Stimulated activated effector memory CD8-positive, alpha-beta T cell treated with anti-CD3 and anti-CD28 coated beads, Interleukin-12 subunit alpha, Interleukin-12 subunit beta, amount 100 ng/mL, for 72 hours (primary cell): ENCODE measurements around the gene OLFML2B.
"Not testable (repeated sequence)": the region's sequence is repeated elsewhere in the genome, so short reads cannot be mapped to it uniquely, and the experiment has no call there.

ENCODE experiments used
- ATAC-seq: fragments of 150-1000 bp; cut with Tn5 transposase; 2 replicates; pipeline ENCODE4 v1.10.0; 2021
- DNase-seq, 2 donors: peaks; one replicate each; pipeline ENCODE4 v3.0.0; 2021 to 2022; ENCODE audit warnings: low spot score in 2 of 2
- H3K27ac Mint-ChIP-seq: one replicate; pipeline ENCODE4 v1.8.0; 2022; ENCODE audit warnings: mild to moderate bottlenecking, mixed read lengths
- H3K36me3 Mint-ChIP-seq: one replicate; pipeline ENCODE4 v1.8.0; 2022; ENCODE audit warnings: mild to moderate bottlenecking, mixed read lengths
- H3K4me1 Mint-ChIP-seq: one replicate; pipeline ENCODE4 v1.8.0; 2022; ENCODE audit warnings: mixed read lengths
- H3K4me3 Mint-ChIP-seq: one replicate; pipeline ENCODE4 v1.8.0; 2022; ENCODE audit warnings: mild to moderate bottlenecking, mixed read lengths
- H3K9me3 Mint-ChIP-seq: one replicate; pipeline ENCODE4 v1.8.0; 2022; ENCODE audit warnings: mixed read lengths

The OLFML2B gene

DNA sequence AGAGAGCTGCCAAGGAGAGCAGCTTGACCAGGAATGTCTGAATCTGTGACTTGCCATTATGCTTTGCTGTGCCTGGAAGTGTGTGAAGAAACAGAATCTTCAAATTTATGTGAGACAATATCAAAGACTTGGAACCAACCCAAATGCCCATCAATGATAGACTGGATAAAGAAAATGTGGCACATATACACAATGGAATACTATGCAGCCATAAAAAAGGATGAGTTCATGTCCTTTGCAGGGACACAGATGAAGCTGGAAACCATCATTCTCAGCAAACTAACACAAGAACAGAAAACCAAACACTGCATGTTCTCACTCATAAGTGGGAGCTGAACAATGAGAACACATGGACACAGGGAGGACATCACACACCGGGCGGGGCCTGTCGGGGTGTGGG, 30.3 kb upstream of the OLFML2B start:
- not testable (repeated sequence) for H3K9me3 Mint-ChIP-seq, H3K36me3 Mint-ChIP-seq

DNA sequence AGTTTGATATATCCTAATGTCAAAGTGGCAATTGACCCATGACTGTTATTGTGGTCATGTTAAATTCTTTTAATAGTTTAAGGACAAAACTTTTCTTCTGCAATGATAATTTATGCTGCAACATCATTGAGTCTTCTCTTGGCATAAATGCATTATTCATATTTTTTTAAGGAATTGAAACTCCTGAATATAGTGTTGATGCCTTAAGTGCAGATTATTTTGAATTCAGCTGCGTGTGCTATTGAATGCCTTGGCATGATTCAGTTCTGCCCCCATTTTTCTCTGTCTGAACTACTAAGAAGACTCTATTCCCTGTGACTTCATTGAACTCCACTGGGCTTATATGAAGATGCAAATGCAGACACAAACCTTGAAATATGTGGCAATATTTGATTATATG, 23.3 kb upstream of the OLFML2B start:
- ATAC-seq (no peak), DNase-seq (no peak)
- H3K9me3 Mint-ChIP-seq, result no peaks in the 10 kb centered on the region
- H3K4me3 Mint-ChIP-seq, result no peak overlapping the region
- H3K4me1 Mint-ChIP-seq, result no peaks in the 10 kb centered on the region
- H3K27ac Mint-ChIP-seq, result no peak overlapping the region
- no peaks in the 10 kb centered on the region for H3K36me3 Mint-ChIP-seq

More for the DNA sequence above, 30.3 kb upstream of the OLFML2B start:
- H3K4me1 Mint-ChIP-seq, ATAC-seq, H3K27ac Mint-ChIP-seq, DNase-seq, H3K4me3 Mint-ChIP-seq: not testable (repeated sequence)

DNA sequence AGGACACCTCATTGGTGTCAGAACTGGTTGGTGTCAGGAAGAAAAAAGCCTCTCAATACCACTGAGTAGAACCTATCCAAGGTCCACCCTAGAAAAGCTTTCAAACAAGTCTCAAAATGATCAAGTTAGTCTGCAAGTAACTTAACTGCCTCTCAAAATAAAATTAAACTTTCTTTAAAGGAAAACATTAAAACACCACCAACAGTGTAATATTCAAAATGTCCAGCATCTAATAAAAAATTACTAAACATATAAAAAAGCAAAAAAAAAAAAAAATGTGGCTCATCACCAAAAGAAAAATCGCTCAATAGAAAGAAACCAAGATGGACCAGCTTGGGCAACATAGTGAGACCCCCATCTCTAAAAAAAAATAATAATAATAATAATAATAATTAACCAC, 18.7 kb upstream of the OLFML2B start:
- no peaks in the 10 kb centered on the region for H3K4me1 Mint-ChIP-seq
- H3K36me3 Mint-ChIP-seq, result no peaks in the 10 kb centered on the region
- ATAC-seq (no peak), DNase-seq (no peak)
- no peak overlapping the region for H3K27ac Mint-ChIP-seq
- no peaks in the 10 kb centered on the region for H3K9me3 Mint-ChIP-seq
- H3K4me3 Mint-ChIP-seq, result no peak overlapping the region

DNA sequence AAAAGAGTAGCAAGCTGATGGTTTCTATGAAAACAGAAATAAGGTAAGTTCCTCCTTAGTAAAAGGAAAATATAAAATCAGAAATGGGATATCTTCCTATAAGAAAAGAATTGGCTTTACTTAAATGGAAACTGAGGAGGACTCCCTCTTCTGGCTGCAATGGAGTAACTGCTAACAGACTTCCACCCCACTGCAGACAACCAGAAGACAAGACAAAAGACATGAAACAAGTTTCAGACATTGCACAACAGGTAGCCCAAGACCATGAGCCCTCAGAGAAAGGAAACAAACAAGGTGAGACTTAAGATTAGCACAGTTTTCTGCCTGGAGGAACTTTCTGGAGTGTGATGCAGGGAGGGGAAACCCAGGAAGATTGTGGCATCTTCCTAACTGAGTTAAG, 17.0 kb upstream of the OLFML2B start:
- Mint-ChIP-seq H3K27ac (no peak overlapping the region), H3K4me1 (no peaks in the 10 kb centered on the region), H3K4me3 (no peak overlapping the region), H3K9me3 (no peaks in the 10 kb centered on the region), H3K36me3 (no peaks in the 10 kb centered on the region)
- DNase-seq (no peak), ATAC-seq (no peak)

DNA sequence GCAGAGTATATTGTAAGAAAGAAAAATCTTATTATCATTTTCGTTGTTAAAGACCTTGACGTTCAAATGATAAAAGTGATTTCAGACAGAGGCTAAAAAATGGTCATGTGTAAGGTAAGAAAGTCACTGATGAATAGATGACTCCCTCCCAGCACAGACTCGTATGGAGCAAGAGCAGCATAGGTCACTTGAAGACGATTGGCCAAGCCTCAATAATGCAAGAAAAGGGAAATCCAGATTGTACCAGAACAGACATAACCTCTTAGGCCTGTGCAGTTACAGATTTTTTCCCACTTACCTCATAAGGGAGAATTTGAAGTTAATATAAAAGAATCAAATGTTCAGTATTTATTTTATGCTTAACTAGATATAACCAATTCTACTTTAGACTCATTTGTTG, 16.3 kb upstream of the OLFML2B start:
- no peaks in the 10 kb centered on the region for H3K36me3 Mint-ChIP-seq
- no peaks in the 10 kb centered on the region for H3K4me1 Mint-ChIP-seq

DNA sequence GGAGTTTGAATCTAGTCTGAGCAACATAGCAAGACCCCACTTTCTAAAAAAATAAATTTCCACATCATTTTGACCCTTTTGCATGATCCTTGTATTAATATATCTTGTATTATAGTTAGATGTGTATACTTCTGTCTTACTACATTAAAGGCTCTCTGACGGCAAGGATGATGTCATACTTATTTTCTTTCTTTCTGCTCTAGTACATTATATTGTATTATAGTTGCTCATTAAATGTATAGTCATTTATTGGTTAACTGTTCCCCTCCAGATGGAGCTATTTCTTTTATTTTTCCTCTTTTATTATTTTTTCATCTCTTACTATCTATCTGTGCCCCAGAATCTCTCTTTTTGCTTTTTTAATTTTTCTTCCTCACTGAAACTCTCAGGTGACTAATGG, 15.0 kb upstream of the OLFML2B start:
- DNase-seq, result no peak
- no peak for ATAC-seq
- Mint-ChIP-seq H3K4me1 (no peaks in the 10 kb centered on the region), H3K9me3 (no peaks in the 10 kb centered on the region), H3K27ac (no peak overlapping the region), H3K4me3 (no peak overlapping the region), H3K36me3 (no peaks in the 10 kb centered on the region)

More for the DNA sequence above, 16.3 kb upstream of the OLFML2B start:
- no peak for DNase-seq
- Mint-ChIP-seq H3K9me3 (no peaks in the 10 kb centered on the region), H3K27ac (no peak overlapping the region), H3K4me3 (no peak overlapping the region)
- no peak for ATAC-seq

DNA sequence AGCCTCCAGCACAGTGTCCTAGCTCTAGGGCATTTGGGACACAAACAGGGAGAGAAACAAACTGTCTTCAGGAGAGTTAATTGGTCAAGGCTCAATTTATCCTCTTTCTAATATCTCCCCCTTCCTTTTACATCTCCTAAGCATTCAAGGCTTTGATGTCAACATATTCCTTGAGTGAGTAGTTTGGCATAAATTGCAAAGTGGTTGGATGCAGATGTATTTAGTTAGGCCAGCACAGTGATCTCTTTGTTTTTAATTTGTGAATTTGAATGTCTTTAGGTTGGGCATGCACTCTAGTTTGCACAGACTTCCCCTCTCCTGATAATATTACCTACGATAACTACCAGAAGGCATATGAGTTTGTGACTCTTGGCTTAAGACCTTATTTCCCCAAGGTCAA, 12.5 kb upstream of the OLFML2B start:
- H3K9me3 Mint-ChIP-seq, result no peaks in the 10 kb centered on the region
- no peak overlapping the region for H3K27ac Mint-ChIP-seq

DNA sequence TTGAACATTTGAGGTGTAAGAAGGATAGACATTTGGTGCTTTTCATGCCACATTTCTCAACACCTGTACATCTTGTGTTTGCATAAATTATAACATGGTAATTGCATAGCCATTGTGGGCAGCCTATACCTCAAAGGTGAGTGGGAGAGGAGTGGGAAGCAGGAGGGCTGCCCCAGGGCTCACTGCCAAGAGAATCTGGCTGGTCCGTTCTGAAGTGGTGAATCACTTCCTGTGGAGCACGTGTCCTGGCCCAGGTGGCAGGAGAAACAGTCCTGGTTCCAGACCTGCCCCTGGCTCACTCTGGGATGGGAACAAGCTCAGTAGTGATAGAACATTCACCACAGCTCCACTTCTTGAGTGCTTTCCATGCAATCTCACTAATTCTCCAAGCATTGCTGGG, 11.6 kb upstream of the OLFML2B start:
- H3K4me1 Mint-ChIP-seq, result no peaks in the 10 kb centered on the region
- no peak overlapping the region for H3K4me3 Mint-ChIP-seq
- no peak for ATAC-seq
- DNase-seq, result no peak
- no peaks in the 10 kb centered on the region for H3K9me3 Mint-ChIP-seq
- H3K36me3 Mint-ChIP-seq, result no peaks in the 10 kb centered on the region
- no peak overlapping the region for H3K27ac Mint-ChIP-seq

More for the DNA sequence above, 12.5 kb upstream of the OLFML2B start:
- ATAC-seq, result no peak
- no peak for DNase-seq
- Mint-ChIP-seq H3K36me3 (no peaks in the 10 kb centered on the region), H3K4me3 (no peak overlapping the region), H3K4me1 (no peaks in the 10 kb centered on the region)

DNA sequence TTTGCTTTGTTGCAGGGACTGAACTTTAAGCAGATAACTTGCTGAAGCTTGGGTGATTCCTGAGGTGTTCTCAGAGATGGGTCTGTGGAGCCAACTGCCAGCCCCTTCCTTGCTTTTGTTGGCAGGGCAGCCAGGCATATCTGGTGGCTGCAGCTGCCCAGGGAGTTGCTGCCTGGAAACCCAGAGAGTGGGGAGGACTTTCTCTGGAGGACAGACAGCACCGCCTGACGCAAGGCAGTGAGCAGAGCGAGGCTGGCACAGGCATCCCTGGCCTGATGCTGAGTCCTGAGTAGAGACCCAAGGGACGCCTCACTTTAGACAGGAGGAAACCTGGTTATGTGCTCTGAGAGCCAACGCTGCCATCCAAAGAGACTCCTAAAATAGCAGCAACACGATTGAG, 9.8 kb upstream of the OLFML2B start:
- H3K4me3 Mint-ChIP-seq, result no peak overlapping the region
- H3K9me3 Mint-ChIP-seq, result no peaks in the 10 kb centered on the region
- no peaks in the 10 kb centered on the region for H3K36me3 Mint-ChIP-seq
- H3K4me1 Mint-ChIP-seq, result no peaks in the 10 kb centered on the region
- DNase-seq, result no peak
- no peak for ATAC-seq
- H3K27ac Mint-ChIP-seq, result no peak overlapping the region

DNA sequence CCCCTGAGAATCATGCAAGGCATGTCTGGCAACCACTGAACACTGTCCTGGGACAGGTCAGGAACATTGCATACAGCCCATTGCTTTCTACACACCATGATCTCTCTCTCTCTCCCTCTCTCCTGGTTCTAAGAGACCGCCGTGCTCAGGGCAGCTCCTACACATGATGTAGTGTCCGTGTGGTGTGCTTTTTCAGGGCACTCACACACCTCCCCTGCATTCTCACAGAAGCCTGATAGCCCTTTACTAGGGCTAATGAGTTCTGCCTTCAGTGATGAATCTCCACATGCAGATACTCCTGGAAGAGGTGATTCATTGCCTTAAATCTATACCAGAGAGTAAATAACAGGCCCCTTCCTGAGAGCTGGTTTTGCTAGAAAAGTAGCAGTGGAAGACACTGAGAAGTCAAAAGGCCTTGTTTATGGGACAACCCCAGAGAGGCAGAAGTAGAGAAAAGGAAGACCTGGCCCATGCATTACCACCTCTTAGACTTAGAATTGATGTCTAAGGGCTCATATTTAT, 7.2 kb upstream of the OLFML2B start:
- DNase-seq (no peak), ATAC-seq (peak; percentile 42)
- Mint-ChIP-seq H3K9me3 (no peaks in the 10 kb centered on the region), H3K4me1 (no peaks in the 10 kb centered on the region), H3K27ac (no peak overlapping the region), H3K4me3 (no peak overlapping the region), H3K36me3 (no peaks in the 10 kb centered on the region)

DNA sequence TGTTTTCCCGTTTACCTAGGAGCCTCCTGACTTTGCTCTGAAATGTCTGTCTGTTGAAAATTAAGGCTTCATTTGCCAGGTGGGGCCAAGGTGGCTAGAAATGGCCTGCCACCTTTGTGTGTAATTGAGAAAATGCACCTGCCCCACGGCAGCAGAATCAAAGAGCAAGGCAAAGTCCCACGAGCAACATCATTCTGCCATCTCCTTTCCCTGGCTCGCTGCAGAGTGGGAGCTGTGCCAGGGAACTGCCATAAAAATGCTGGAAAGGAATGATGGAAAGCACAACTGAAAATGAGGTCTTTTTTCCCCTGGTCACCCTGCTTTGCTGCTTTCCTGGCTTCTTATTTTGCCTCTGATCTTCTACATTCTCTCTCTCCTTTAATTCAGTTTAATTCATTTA, 5.5 kb upstream of the OLFML2B start:
- Mint-ChIP-seq H3K27ac (no peak overlapping the region), H3K4me3 (no peak overlapping the region), H3K9me3 (no peaks in the 10 kb centered on the region), H3K36me3 (no peaks in the 10 kb centered on the region), H3K4me1 (peaks cover 4% of the 10 kb centered on the region)
- DNase-seq (no peak), ATAC-seq (no peak)

DNA sequence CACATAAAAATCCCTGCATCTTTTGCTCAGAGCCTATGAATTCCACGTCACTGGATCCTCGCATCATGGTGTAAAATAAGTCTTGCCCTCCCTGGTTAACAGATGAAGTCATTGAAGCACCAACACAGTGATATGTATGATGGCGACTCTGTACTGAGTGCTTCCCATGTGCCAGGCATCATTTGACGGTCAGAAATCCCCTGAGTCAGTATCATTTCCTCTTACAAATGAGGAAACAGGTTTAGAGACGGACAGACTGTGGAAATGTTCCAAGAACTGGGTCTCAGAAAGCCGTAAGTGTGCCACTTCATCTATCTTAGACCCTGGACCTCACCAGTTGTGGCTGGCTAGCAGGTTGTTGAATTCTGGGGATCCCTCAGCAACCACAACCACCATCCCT, 5.1 kb upstream of the OLFML2B start:
- ATAC-seq (no peak), DNase-seq (no peak)
- H3K36me3 Mint-ChIP-seq, result no peaks in the 10 kb centered on the region
- H3K4me3 Mint-ChIP-seq, result no peak overlapping the region
- no peak overlapping the region for H3K27ac Mint-ChIP-seq
- no peaks in the 10 kb centered on the region for H3K9me3 Mint-ChIP-seq
- H3K4me1 Mint-ChIP-seq, result peaks cover 7% of the 10 kb centered on the region

DNA sequence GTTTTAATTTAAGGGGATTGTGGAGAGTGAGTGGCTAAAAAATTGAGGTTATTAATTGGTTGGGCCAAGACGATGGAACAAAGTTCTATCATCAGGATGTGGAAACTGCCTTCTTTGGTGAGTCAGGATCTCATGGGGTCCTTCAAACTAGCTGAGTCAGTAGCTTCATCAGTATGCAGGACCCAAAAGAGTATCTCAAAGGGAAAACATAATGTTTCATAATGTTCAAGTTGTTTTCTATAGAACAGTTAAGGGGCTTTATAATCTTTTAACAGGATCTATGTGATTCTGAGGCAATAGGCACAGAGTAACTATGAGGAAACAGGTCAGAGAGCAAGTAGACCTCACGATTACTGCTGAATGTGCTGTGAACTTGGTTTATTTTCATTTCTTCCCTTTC, 3.2 kb upstream of the OLFML2B start:
- Mint-ChIP-seq H3K36me3 (no peaks in the 10 kb centered on the region), H3K4me3 (no peak overlapping the region), H3K4me1 (peaks cover 13% of the 10 kb centered on the region), H3K27ac (no peak overlapping the region), H3K9me3 (no peaks in the 10 kb centered on the region)
- DNase-seq (no peak), ATAC-seq (no peak)

DNA sequence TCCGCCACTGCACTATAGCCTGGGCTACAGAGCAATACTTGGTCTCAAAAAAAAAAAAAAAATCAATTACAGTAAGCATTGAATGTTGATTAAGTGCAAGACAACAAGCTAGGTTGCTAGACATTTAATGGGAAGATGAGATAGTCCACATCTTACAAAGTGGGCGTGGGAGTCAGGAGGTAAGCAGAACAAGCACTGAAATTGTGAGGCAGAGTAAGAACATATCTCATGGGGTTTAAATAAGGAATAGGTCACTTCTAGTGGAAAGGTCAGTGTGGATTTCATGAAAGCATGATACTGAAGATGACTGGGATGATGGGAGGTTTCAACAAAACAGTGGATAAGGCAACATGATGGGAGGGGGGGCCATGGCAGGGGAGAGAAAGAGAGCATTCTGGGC, 1.9 kb upstream of the OLFML2B start:
- DNase-seq (no peak), ATAC-seq (no peak)
- no peak overlapping the region for H3K4me3 Mint-ChIP-seq
- no peak overlapping the region for H3K27ac Mint-ChIP-seq
- H3K36me3 Mint-ChIP-seq, result no peaks in the 10 kb centered on the region
- H3K9me3 Mint-ChIP-seq, result no peaks in the 10 kb centered on the region
- H3K4me1 Mint-ChIP-seq, result peaks cover 13% of the 10 kb centered on the region

DNA sequence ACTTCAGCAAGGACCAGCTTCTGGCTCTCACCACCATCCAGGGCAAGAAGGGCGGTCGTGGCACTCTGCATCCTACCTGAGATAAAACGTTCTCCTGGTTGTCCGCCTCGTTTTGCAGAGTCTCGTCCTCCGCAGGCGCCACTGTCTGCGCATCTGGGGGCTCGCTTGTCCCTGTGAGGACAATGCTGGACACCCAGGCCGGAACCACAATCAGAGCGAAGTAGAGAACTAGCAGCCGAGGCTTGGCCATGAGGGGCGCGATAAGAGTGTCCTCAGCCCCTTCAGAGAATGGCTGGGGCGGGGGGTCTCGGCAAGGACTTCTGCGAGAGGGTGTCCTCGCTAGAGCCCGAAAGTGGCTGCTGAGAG, 505 bp downstream of the OLFML2B start:
- H3K36me3 Mint-ChIP-seq, result no peaks in the 10 kb centered on the region
- H3K4me3 Mint-ChIP-seq, result peak overlapping the region; percentile 84
- DNase-seq (no peak), ATAC-seq (no peak)
- peaks cover 13% of the 10 kb centered on the region for H3K4me1 Mint-ChIP-seq
- no peaks in the 10 kb centered on the region for H3K9me3 Mint-ChIP-seq
- H3K27ac Mint-ChIP-seq, result no peak overlapping the region

DNA sequence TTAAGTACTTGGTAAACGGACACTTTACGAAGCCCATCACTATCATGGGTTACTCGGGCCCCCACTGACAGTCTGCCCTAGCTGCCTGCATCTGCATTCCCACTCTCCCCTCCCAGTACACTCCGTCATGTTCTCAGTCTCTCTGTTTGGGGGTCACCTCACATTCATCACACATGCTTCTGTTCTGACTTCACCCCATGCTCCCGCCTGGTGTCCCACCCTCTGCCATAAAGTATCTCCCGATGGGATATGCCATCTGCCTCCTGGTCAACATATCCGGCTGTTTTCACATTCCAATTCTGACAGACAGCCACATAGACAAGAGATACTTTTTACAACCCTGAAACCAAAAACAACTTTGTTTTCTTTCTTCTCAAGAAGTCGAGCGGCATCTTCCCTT, 1.0 kb downstream of the OLFML2B start:
- peaks cover 13% of the 10 kb centered on the region for H3K4me1 Mint-ChIP-seq
- no peak overlapping the region for H3K27ac Mint-ChIP-seq
- no peak for DNase-seq
- H3K36me3 Mint-ChIP-seq, result no peaks in the 10 kb centered on the region
- no peaks in the 10 kb centered on the region for H3K9me3 Mint-ChIP-seq
- no peak for ATAC-seq
- peak overlapping the region; percentile 84 for H3K4me3 Mint-ChIP-seq

DNA sequence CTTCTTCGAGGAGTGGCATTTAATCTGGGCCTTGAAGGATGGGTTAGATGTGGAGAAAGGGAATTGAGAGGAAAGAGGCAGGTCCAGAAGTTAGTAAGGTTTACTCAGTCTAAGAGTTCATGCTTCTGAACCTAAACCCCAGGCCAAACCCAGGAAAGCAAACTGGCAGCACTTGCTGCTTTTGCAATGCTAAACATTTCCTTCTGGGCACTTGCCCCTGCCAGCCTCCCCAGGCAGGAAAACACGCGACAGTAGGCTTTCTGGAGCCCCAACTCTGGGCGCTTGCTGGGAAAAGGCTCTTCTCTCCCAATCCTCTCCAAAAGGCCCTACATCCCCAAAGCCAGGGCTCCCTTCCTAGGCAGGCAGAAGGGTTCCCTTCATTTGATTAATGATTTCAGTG, 2.5 kb downstream of the OLFML2B start:
- ATAC-seq, result no peak
- H3K36me3 Mint-ChIP-seq, result no peaks in the 10 kb centered on the region
- no peak for DNase-seq
- no peaks in the 10 kb centered on the region for H3K9me3 Mint-ChIP-seq
- H3K4me1 Mint-ChIP-seq, result peaks cover 13% of the 10 kb centered on the region
- H3K27ac Mint-ChIP-seq, result no peak overlapping the region
- H3K4me3 Mint-ChIP-seq, result no peak overlapping the region
